Measurements from ENCODE around the gene FOXO4. TPM values are rescaled to one million over a fixed set of nuclear protein-coding genes. Genes with fewer than 3 reads are reported as not detected.

The FOXO4 gene
- total RNA-seq, 1 experiment from 2014 or later: 17.7 TPM

DNA sequence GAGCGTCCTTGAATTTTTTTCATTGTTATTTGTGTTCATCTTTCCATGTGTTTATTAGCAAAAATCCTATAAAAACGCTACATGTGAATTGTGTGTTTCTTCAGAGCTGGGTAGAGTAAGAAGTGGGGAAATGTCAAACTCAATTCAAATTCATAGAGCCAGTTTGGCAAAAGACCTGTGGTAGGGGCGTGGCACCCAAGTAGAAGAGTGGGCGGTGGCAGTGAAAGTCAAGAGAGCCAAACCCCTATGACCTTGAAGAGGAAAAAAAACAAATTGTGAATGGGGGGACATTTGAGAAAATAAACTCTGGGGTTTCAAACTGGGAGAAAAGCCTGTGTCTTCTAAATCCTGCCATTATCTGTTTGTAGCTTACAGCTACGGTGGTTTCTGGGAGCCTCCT lies 4.4 kb upstream of the FOXO4 start:
- H2BK120ac ChIP-seq (ENCODE audit: low read depth, low read length, poor library complexity, severe bottlenecking): no peak overlapping the region
- Mint-ChIP-seq H3K27me3 (ENCODE audit: low read depth) (peaks cover 12% of the 10 kb centered on the region), H3K36me3 (ENCODE audit: insufficient read depth in 1 of 3, low read depth in 3 of 3) (peaks cover 0 to 7% (median 0%) of the 10 kb centered on the region in 3 experiments; a peak in 3 of 7 replicates), H3K4me3 (no peak overlapping the region), H3K9me3 (peaks cover 53 to 66% of the 10 kb centered on the region in 2 experiments), H3K27ac (no peak overlapping the region), H3K4me1 (peaks cover 3 to 5% of the 10 kb centered on the region in 2 experiments)
- peaks cover 16% of the 10 kb centered on the region for H3K9me3 ChIP-seq (ENCODE audit: control insufficient read depth, low read depth, low read length)
- H3K56ac ChIP-seq (ENCODE audit: insufficient read length, low read depth, low read length): no peak overlapping the region
- H2BK20ac ChIP-seq (ENCODE audit: low read depth, low read length, poor library complexity, severe bottlenecking): no peak overlapping the region
- H4K8ac ChIP-seq (replicated peaks; ENCODE audit: insufficient read length, low read depth, low read length): no peak overlapping the region
- H4K5ac ChIP-seq (ENCODE audit: insufficient read length, low read depth, low read length): no peak overlapping the region
- H2BK5ac ChIP-seq (ENCODE audit: insufficient read length, low read length): no peak overlapping the region
- WGBS (ENCODE audit: extremely low coverage, insufficient read length, low lambda C conversion rate): no CpG with 5 or more reads among the region's 5 CpGs
- H3K18ac ChIP-seq (ENCODE audit: insufficient read length, low read depth, low read length): no peak overlapping the region
- H3K23me2 ChIP-seq (ENCODE audit: insufficient read length, low read depth, low read length, poor library complexity, severe bottlenecking): peaks cover 2% of the 10 kb centered on the region
- H3K27me3 ChIP-seq (ENCODE audit: insufficient read depth, low read length): no peaks in the 10 kb centered on the region
- TF ChIP-seq, protein P1, sequence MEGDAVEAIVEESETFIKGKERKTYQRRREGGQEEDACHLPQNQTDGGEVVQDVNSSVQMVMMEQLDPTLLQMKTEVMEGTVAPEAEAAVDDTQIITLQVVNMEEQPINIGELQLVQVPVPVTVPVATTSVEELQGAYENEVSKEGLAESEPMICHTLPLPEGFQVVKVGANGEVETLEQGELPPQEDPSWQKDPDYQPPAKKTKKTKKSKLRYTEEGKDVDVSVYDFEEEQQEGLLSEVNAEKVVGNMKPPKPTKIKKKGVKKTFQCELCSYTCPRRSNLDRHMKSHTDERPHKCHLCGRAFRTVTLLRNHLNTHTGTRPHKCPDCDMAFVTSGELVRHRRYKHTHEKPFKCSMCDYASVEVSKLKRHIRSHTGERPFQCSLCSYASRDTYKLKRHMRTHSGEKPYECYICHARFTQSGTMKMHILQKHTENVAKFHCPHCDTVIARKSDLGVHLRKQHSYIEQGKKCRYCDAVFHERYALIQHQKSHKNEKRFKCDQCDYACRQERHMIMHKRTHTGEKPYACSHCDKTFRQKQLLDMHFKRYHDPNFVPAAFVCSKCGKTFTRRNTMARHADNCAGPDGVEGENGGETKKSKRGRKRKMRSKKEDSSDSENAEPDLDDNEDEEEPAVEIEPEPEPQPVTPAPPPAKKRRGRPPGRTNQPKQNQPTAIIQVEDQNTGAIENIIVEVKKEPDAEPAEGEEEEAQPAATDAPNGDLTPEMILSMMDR (conservative IDR thresholded peaks at IDR 0.05): no peak
- H4K20me1 ChIP-seq (ENCODE audit: control insufficient read depth, insufficient read depth, insufficient read length): no peaks in the 10 kb centered on the region
- H2AFZ ChIP-seq (ENCODE audit: low read length): no peak overlapping the region
- no peaks in the 10 kb centered on the region for H3K79me2 ChIP-seq (ENCODE audit: insufficient read depth, low read length)
- no peak overlapping the region for H3K14ac ChIP-seq (ENCODE audit: insufficient read depth, low read length)
- H2AK5ac ChIP-seq (ENCODE audit: insufficient read length, low read length): no peak overlapping the region
- H2BK12ac ChIP-seq (ENCODE audit: insufficient read length, low read depth, low read length): no peak overlapping the region
- H2BK15ac ChIP-seq (ENCODE audit: low read depth, low read length): no peak overlapping the region
- H3K4me2 ChIP-seq (ENCODE audit: insufficient read depth, insufficient read length, low read length): no peak overlapping the region
- H3T11ph ChIP-seq (ENCODE audit: low read length): no peak overlapping the region
- H3K9ac ChIP-seq (ENCODE audit: extremely low read depth, insufficient read length, low read length): no peak overlapping the region
- DNase-seq: no peak
- no peak overlapping the region for H3K4ac ChIP-seq (ENCODE audit: low read depth, low read length)
- no peaks in the 10 kb centered on the region for H3K4me1 ChIP-seq (ENCODE audit: insufficient read depth, low read length)
- H3K27ac ChIP-seq (ENCODE audit: insufficient read length, low read depth, low read length): no peak overlapping the region
- no peak overlapping the region for H4K91ac ChIP-seq (ENCODE audit: insufficient read length, low read depth, low read length)
- H3K79me1 ChIP-seq (ENCODE audit: insufficient read depth, low read depth, low read length, poor library complexity, severe bottlenecking): no peaks in the 10 kb centered on the region
- H3K23ac ChIP-seq (ENCODE audit: insufficient read length, low read depth, low read length): no peak overlapping the region
